Stimulated activated naive CD4-positive, alpha-beta T cell treated with Interleukin-2 at 50 U/mL for 16 hours (primary cell): Measurements from ENCODE around the gene CNIH3.
"Not testable (repeated sequence)": the region's sequence is repeated elsewhere in the genome, so short reads cannot be mapped to it uniquely, and the experiment has no call there.

Experiments
- DNase-seq: peaks from one replicate; lab custom pipeline; 2025; lab: John Stamatoyannopoulos, UW

The CNIH3 gene

DNA sequence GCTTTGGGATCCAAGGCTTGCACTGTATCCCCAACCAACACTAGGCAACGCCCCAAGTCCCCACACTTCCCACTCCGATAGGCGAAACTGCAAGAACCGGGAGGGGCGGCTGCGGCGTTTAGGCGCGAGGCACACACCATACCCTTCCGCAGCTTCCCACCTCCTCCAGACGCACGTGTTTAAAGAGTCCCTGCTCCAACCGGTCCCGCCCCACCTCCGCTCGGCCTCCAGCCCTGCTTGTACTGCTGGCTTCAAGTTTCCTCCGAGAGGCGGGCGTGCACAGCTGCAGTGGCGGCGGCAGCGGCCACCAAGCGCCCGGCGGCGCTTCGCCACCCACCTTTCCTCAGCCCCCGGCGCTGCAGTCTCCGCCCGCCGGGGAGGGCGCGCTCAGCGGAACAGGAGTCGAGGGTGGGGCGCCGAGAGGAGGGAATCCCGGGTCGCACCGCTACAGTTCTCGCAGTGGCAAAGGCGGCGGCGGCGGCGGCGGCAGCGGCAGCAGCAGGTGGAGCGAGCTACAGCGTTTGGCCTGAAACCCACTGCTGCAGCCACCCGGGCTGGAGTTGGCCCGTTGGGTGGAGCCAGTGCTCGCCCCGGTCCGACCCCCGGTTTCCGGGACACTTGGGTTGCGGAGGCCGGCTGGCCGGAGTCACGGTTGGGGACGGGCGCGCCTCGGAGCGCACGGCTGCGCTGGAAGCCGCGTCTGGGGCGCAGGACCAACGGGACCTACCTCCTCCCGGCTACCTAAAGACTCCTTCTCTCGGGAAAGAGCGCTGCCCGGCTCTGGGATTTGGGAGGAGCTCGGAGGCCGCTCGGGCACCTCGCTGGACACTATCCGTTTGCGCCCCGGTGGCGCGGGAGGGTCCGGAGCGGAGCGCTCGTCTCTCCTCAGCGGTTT, at the start of gene CNIH3:
TSS of gene CNIH3 (plus strand) at position 457 of the 895 bp plus-strand sequence. CDS start 858 bp downstream, outside the sequence.
- no peak for DNase-seq

GRCh38 chr1:224566492-224566891, 49.6 kb upstream of the CNIH3 start:
- not testable (repeated sequence) for DNase-seq

DNA sequence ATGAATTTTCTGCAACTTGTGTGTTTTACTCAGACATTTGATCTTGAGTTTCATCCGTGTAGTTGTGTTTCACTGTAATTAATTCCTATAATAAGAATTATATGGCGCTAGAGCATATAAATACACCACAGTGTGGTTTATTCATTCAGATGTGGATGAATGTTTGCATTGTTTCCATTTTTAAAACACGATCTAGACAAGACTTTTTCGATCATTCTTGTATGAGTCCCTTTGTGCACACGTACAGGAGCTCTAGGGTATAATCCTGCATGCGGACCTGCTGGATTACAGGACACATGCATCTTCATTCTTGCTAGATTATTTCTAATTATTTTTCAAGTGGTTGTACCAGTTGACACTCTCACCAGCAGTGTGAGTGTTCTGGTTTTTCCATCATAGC, 46.8 kb upstream of the CNIH3 start:
- no peak for DNase-seq

- DNase-seq: not testable (repeated sequence)
Measured at GRCh38 chr1:224571975-224572374, 44.1 kb upstream of the CNIH3 start.

GRCh38 chr1:224579526-224579925, 36.6 kb upstream of the CNIH3 start:
- no peak for DNase-seq

DNA sequence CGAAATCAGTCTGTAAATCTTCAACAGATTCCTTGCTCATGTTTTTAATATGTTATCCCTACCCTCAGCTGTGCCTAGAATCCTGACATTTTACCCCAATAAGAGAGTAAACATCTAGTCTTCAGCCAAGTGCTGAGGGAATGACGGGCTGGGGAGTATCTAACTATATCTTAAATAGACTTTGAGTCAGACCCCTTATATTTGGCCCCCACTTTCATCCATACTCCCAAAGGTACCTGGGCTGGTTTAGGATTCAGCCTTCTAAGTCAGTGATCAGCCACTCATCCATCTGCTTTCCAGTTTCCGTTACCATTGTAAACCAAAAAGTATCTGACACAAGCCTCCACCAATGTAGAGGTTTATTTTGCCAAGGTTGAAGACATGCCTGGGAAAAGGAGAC, 36.1 kb upstream of the CNIH3 start:
- DNase-seq: no peak

DNA sequence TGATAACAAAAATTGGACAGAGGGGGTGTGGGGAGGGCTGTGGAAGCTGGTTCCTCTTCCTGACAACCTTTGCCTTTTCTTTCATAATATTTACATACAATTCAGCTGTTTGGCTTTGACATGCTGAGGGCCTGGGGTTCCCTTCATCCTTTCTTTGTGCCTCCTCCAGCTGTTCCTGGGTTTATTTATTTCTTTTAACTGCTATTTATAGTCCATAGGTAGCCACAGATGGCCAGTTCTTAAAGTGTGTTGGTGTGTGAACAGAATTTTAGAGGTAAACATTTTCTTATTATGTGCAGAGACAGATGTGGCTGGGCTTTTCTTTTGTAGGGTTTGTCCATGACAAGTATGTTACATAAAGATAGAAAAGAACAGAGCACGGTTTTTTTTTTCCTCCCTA, 34.1 kb upstream of the CNIH3 start:
- DNase-seq: no peak

- no peak for DNase-seq
Measured at GRCh38 chr1:224583774-224584173, 32.3 kb upstream of the CNIH3 start.

DNA sequence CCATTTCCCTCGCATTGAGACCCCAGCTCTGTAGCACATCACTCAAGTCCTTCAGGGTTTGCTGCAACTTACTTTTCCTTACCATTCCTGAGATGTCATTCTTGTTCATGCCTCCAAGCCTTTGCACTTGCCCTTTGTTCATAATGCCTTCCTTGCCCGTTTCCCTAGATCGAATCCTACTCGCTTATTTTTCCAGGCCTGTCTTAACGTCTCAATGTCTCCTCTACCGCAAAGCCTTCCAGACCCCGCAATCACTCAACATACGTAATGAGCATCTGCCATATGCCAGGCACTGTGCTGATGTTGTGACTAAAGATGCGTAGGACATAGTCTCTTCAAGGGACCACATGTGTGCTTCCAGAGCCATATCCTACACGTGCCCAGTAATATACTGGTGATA, 31.1 kb upstream of the CNIH3 start:
- DNase-seq: no peak

DNA sequence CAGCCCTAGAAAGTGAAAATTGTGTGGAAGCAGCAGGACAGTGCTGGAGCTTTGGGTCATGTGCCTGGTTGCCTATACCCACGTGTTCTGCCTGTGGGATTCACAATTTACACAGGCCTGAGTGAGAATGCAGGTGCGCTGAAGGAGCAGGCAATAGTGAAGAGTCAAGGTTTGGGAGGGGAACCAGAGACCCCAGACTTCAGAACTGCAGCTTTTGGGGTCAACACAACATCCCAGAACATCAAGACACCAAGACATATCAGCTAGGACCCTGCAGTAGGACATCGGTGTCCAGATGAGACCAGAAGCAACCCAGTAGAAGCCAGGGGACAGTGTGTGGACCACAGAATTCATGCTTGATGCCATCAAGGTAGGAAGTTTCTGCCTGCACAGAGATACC, 29.1 kb upstream of the CNIH3 start:
- DNase-seq: no peak

- no peak for DNase-seq
Measured at GRCh38 chr1:224588515-224588914, 27.6 kb upstream of the CNIH3 start.

GRCh38 chr1:224589006-224589405, 27.1 kb upstream of the CNIH3 start:
- no peak for DNase-seq

GRCh38 chr1:224591326-224591725, 24.8 kb upstream of the CNIH3 start:
- no peak for DNase-seq

- DNase-seq: no peak
Measured at GRCh38 chr1:224592636-224593582, 23.2 kb upstream of the CNIH3 start.

DNA sequence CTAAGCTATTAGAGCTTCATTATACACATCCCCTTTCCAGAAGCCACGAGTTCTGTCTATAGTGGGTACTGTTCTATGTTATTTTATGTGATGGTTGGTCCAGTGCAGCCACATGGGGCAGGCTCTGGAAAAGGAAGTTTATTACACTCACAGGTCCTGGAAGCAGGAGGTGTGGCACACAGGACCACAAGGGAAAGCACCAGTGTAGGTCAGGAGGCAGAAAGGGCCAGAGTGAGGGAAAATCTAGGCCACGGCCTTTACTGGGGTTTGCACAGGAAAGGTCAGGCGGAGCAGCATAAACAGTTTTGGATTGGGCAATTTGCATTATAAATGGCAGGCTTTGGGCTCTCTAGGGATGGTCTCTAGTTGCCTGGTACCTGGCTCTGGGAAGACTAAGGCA, 21.8 kb upstream of the CNIH3 start:
- no peak for DNase-seq

DNA sequence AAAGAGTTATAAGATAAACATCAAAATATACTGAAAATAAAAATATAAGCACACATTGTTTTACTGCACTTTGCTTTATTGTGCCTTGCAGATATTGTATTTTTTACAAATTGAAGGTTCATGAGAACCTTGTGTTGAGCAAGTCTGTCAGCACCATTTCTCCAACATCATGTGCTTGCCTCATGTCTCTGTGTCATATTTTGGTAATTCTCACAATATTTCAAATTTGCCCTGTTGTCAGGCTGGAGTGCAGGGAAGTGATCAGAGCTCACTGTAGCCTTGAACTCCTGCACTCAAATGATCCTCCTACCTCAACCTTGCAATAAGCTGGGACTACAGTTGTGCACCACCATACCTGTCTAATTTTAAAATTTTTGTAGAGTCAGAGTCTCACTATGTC, 21.3 kb upstream of the CNIH3 start:
- DNase-seq: no peak

- no peak for DNase-seq
Measured at GRCh38 chr1:224605482-224606181, 10.5 kb upstream of the CNIH3 start.

- no peak for DNase-seq
Measured at GRCh38 chr1:224607188-224608148, 8.6 kb upstream of the CNIH3 start.

DNA sequence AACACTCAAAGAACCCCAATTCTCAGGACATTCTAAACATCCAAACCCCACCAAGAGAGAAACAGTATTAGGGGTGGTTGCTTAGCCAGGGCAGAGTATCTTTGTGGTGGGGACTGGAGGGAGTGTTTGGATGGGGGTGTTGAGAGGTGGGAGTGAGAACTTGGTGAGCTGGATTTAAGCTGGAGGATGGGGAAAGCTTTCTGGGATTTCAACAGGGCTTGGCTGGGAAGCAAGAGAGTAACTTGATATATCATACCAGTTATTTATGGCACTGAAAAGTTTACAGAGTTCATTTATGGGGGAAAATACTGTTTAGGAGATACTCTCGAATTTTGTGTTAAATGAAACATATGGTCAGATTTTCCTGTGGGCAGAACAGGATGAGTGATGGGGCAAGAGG, 6.8 kb upstream of the CNIH3 start:
- DNase-seq: no peak

DNA sequence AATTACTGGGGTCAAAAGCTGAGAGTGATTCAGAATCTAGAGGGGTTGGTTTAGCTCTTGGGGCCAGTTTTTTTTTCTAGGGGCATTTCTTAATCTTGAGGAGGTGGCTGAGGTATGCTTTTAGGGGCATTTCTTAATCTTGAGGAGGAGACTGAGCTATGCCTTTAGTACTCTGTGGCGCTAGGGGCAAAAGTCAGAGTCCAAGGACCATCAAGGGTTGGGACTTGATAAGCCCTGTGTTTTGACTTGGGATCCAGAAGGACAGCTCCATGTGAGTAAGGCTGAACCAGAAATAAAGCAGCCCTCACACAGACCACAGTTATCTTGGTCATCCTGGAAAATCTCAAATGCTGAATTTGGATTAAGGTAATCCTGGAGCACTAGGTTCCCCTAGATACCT, 3.9 kb upstream of the CNIH3 start:
- no peak for DNase-seq

GRCh38 chr1:224613486-224613885, 2.6 kb upstream of the CNIH3 start:
- no peak for DNase-seq
